Neural cell (in vitro differentiated cells): ENCODE data around the gene SLC22A3. TPM values are rescaled to one million over a fixed set of nuclear protein-coding genes. Genes with fewer than 3 reads are reported as not detected.

Source experiments
- H2AFZ ChIP-seq: fragments of 200-600, 300-800 bp; sonication (generic), shearing (Covaris generic); 2 replicates; pipeline ENCODE4 v1.6.0; 2014; ENCODE audit warnings: low read depth, mild to moderate bottlenecking, antibody characterized with exemption, low read length, moderate library complexity
- H3F3A ChIP-seq: fragments of 200-600 bp; shearing (Covaris generic); 2 replicates; pipeline ENCODE4 v1.6.1; 2016; ENCODE audit warnings: mild to moderate bottlenecking, moderate library complexity, mixed read lengths, antibody characterized with exemption, low read length; ENCODE audit not compliant: insufficient read depth, poor library complexity, severe bottlenecking
- H3K27ac ChIP-seq: fragments of 200-600, 300-800 bp; sonication (generic), shearing (Covaris generic); 2 replicates; pipeline ENCODE4 v1.5.1; 2014; ENCODE audit warnings: mild to moderate bottlenecking, low read length, moderate library complexity
- H3K27me3 ChIP-seq: fragments of 300-800, 200-600 bp; sonication (generic), shearing (Covaris generic); 2 replicates; pipeline ENCODE4 v1.6.0; 2014; ENCODE audit warnings: mild to moderate bottlenecking, low read depth, low read length, moderate library complexity; ENCODE audit not compliant: insufficient read depth
- H3K36me3 ChIP-seq: fragments of 300-800, 200-600 bp; sonication (generic), shearing (Covaris generic); 2 replicates; pipeline ENCODE4 v1.5.1; 2014; ENCODE audit warnings: mild to moderate bottlenecking, antibody characterized with exemption, low read length, moderate library complexity; ENCODE audit not compliant: insufficient read depth
- H3K4me2 ChIP-seq: fragments of 300-800, 200-600 bp; sonication (generic), shearing (Covaris generic); 2 replicates; pipeline ENCODE4 v1.6.0; 2014; ENCODE audit warnings: mild to moderate bottlenecking, low read length
- H3K4me3 ChIP-seq: fragments of 300-800, 200-600 bp; sonication (generic), shearing (Covaris generic); 2 replicates; pipeline ENCODE4 v1.5.1; 2014; ENCODE audit warnings: mild to moderate bottlenecking, low read length, moderate library complexity
- H3K79me2 ChIP-seq: fragments of 200-600 bp; shearing (Covaris generic); replicated peaks from 2 replicates; pipeline ENCODE4 v1.6.0; 2014; ENCODE audit warnings: mild to moderate bottlenecking, low read length, moderate library complexity; ENCODE audit not compliant: insufficient read depth
- H3K9ac ChIP-seq: fragments of 300-800, 200-600 bp; sonication (generic), shearing (Covaris generic); 2 replicates; pipeline ENCODE4 v1.6.1; 2016; ENCODE audit warnings: mild to moderate bottlenecking, low read length, mixed read lengths
- H3K9me2 ChIP-seq: fragments of 200-600 bp; shearing (Covaris generic); 2 replicates; pipeline ENCODE4 v1.6.1; 2016; ENCODE audit warnings: mild to moderate bottlenecking, low read length, mixed read lengths; ENCODE audit not compliant: insufficient read depth
- H3K9me3 ChIP-seq: fragments of 200-600, 300-800 bp; sonication (generic), shearing (Covaris generic); 2 replicates; pipeline ENCODE4 v1.6.1; 2016; ENCODE audit warnings: mild to moderate bottlenecking, mixed run types, low read length, moderate library complexity, mixed read lengths
- H4K20me1 ChIP-seq: fragments of 200-600 bp; shearing (Covaris generic); 2 replicates; pipeline ENCODE4 v1.6.1; 2016; ENCODE audit warnings: mild to moderate bottlenecking, mixed run types; ENCODE audit not compliant: insufficient read depth
- EP300 ChIP-seq: fragments of 450-650 bp; conservative IDR thresholded peaks from 2 replicates; pipeline ENCODE4 v1.6.1; 2014; ENCODE audit warnings: antibody characterized with exemption, mild to moderate bottlenecking, moderate library complexity; ENCODE audit not compliant: poor library complexity, severe bottlenecking
- EZH2 ChIP-seq: fragments of 200-600, 300-800 bp; shearing (Covaris generic), sonication (generic); IDR thresholded peaks from 2 replicates; pipeline ENCODE4 v1.6.1; 2014; ENCODE audit warnings: antibody characterized with exemption, low read length, borderline replicate concordance, mild to moderate bottlenecking; ENCODE audit not compliant: insufficient read depth, poor library complexity, severe bottlenecking
- MXI1 ChIP-seq: fragments of 450-650 bp; conservative IDR thresholded peaks from 2 replicates; pipeline ENCODE4 v1.6.1; 2014; ENCODE audit warnings: antibody characterized with exemption, mild to moderate bottlenecking; ENCODE audit not compliant: poor library complexity, severe bottlenecking
- POLR2AphosphoS5 ChIP-seq: IDR thresholded peaks from 2 replicates; pipeline ENCODE4 v1.6.1; 2012
- RAD21 ChIP-seq: fragments of 450-650 bp; conservative IDR thresholded peaks from 2 replicates; pipeline ENCODE4 v1.6.1; 2014; ENCODE audit warnings: antibody characterized with exemption, mild to moderate bottlenecking, moderate library complexity
- SMC3 ChIP-seq: fragments of 450-650 bp; conservative IDR thresholded peaks from 2 replicates; pipeline ENCODE4 v1.6.1; 2014; ENCODE audit warnings: antibody characterized with exemption, mild to moderate bottlenecking, moderate library complexity; ENCODE audit not compliant: poor library complexity
- TAF1 ChIP-seq: IDR thresholded peaks from 2 replicates; pipeline ENCODE4 v1.6.1; 2012; ENCODE audit warnings: low read depth
- polyA plus RNA-seq: library from polyadenylated mRNA; depleted of rRNA; stranded (reverse); fragments of >200 nt; gene quantifications from 2 replicates; pipeline ENCODE4 v1.2.3, GENCODE V29; 2014
- TF ChIP-seq, protein P1 (sequence below): fragments of 450-650 bp; IDR thresholded peaks from 2 replicates; pipeline ENCODE4 v1.5.1; 2014; ENCODE audit warnings: antibody characterized with exemption, mild to moderate bottlenecking, moderate library complexity; ENCODE audit not compliant: poor library complexity, severe bottlenecking
- TF ChIP-seq, protein P2 (sequence below): IDR thresholded peaks from 2 replicates; pipeline ENCODE4 v1.6.1; 2012; ENCODE audit warnings: borderline replicate concordance

SLC22A3 gene
- polyA plus RNA-seq, 1 donor from 2014 or later: not detected

DNA sequence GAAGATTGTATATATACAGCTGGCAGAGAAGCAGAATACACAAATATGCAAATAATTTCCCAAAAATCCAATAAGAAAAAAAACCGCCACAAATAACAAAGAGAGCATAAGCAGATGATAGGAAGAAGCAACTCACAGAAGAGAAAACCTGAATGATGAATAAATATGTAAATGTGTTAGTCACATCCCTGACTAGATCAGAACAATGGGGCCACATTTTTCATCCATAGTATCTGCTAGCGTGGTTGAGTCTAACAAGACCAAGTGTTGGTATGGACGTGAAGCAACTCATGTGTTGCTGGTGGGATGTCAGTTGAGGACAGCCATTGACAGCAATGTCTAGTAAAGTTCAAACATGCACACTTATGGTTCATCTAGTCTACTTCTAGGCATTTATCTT, 3.9 kb upstream of the SLC22A3 start:
- Histone ChIP-seq H4K20me1 (no peaks in the 10 kb centered on the region), H3K27me3 (peaks cover 29% of the 10 kb centered on the region), H3K79me2 (no peaks in the 10 kb centered on the region), H3K36me3 (no peaks in the 10 kb centered on the region), H3K9me3 (no peaks in the 10 kb centered on the region), H3K4me2 (no peak overlapping the region), H3K9me2 (no peaks in the 10 kb centered on the region), H3K9ac (no peak overlapping the region), H3K27ac (no peak overlapping the region), H3F3A (no peaks in the 10 kb centered on the region), H3K4me3 (no peak overlapping the region), H2AFZ (no peak overlapping the region)
- TF ChIP-seq SMC3 (no peak), EZH2 (no peak), RAD21 (no peak), POLR2AphosphoS5 (no peak), TAF1 (no peak), MXI1 (no peak), EP300 (no peak)
- TF ChIP-seq, protein P1, sequence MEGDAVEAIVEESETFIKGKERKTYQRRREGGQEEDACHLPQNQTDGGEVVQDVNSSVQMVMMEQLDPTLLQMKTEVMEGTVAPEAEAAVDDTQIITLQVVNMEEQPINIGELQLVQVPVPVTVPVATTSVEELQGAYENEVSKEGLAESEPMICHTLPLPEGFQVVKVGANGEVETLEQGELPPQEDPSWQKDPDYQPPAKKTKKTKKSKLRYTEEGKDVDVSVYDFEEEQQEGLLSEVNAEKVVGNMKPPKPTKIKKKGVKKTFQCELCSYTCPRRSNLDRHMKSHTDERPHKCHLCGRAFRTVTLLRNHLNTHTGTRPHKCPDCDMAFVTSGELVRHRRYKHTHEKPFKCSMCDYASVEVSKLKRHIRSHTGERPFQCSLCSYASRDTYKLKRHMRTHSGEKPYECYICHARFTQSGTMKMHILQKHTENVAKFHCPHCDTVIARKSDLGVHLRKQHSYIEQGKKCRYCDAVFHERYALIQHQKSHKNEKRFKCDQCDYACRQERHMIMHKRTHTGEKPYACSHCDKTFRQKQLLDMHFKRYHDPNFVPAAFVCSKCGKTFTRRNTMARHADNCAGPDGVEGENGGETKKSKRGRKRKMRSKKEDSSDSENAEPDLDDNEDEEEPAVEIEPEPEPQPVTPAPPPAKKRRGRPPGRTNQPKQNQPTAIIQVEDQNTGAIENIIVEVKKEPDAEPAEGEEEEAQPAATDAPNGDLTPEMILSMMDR: no peak
- TF ChIP-seq, protein P2, sequence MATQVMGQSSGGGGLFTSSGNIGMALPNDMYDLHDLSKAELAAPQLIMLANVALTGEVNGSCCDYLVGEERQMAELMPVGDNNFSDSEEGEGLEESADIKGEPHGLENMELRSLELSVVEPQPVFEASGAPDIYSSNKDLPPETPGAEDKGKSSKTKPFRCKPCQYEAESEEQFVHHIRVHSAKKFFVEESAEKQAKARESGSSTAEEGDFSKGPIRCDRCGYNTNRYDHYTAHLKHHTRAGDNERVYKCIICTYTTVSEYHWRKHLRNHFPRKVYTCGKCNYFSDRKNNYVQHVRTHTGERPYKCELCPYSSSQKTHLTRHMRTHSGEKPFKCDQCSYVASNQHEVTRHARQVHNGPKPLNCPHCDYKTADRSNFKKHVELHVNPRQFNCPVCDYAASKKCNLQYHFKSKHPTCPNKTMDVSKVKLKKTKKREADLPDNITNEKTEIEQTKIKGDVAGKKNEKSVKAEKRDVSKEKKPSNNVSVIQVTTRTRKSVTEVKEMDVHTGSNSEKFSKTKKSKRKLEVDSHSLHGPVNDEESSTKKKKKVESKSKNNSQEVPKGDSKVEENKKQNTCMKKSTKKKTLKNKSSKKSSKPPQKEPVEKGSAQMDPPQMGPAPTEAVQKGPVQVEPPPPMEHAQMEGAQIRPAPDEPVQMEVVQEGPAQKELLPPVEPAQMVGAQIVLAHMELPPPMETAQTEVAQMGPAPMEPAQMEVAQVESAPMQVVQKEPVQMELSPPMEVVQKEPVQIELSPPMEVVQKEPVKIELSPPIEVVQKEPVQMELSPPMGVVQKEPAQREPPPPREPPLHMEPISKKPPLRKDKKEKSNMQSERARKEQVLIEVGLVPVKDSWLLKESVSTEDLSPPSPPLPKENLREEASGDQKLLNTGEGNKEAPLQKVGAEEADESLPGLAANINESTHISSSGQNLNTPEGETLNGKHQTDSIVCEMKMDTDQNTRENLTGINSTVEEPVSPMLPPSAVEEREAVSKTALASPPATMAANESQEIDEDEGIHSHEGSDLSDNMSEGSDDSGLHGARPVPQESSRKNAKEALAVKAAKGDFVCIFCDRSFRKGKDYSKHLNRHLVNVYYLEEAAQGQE: no peak

GRCh38 chr6:160347259-160348222, 637 bp upstream of the SLC22A3 start:
- no peaks in the 10 kb centered on the region for H4K20me1 ChIP-seq
- no peaks in the 10 kb centered on the region for H3K36me3 ChIP-seq
- TF ChIP-seq RAD21 (no peak), POLR2AphosphoS5 (no peak), EP300 (no peak), EZH2 (no peak), MXI1 (no peak), SMC3 (no peak), TAF1 (no peak)
- TF ChIP-seq, protein P2: no peak
- TF ChIP-seq, protein P1: no peak
- no peaks in the 10 kb centered on the region for H3F3A ChIP-seq
- H3K9me2 ChIP-seq: no peaks in the 10 kb centered on the region
- peaks cover 45% of the 10 kb centered on the region for H3K27me3 ChIP-seq
- H3K27ac ChIP-seq: no peak overlapping the region
- H3K9me3 ChIP-seq: no peaks in the 10 kb centered on the region
- no peak overlapping the region for H3K4me2 ChIP-seq
- H3K9ac ChIP-seq: no peak overlapping the region
- no peak overlapping the region for H2AFZ ChIP-seq
- no peak overlapping the region for H3K4me3 ChIP-seq
- no peaks in the 10 kb centered on the region for H3K79me2 ChIP-seq
